Mesenteric fat pad (tissue), 1 donor: Measurements from ENCODE around the gene USP36. TPM values are rescaled to one million over a fixed set of nuclear protein-coding genes. Genes with fewer than 3 reads are reported as not detected.

Experiments
- DNase-seq: peaks from one replicate; pipeline ENCODE4 v3.0.0-alpha.2; 2020; ENCODE audit warnings: low spot score
- total RNA-seq: library from RNA; stranded (reverse); fragmentation: NEBNext Ultra II Directional; extraction: Animal tissue kit (Norgen Biotek cat#: 25700); gene quantifications from one replicate; pipeline ENCODE4 v1.2.1, GENCODE V29; 2021
- donor health status: DM: yes; HTN: yes; CAD: no.

USP36 gene
- total RNA-seq, 1 donor from 2014 or later: 93.9 TPM

DNA sequence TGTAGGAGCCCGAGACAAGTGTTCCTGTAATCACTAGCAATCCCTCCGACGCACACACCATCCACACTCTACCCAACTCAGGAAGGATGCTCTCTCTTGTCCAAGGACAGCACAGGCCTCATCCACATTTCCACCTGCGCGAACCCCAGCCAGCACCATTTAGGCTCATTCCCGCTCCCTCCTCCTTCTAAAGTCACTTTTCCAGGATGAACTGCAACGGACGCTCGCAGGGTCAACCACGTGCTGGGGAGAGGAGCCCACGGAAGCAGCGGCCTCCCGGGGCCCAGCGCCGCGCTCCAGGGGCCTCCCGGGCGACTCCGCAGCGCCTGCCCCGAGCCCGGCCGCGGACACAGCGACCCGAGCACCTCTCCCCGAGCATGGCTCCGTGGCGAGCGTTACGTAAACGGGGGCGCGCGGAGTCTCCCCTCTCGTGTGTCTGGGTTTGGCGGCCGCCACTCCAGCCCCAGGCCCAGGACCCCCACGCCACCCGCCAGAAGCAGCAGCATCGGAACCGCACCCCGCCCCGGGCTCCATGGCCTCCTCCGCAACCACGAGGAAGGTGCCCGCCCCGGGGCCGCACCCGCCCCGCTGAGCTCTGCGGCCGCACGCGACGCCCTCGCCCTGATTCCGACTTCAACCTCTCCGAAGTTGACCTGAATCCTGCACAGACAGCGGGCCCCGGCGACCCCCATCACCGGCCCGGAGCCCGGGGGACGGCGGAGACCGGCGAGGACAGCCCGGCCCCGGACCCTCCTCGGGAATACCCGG is 668 bp downstream of the USP36 start:
- no peak for DNase-seq

DNA sequence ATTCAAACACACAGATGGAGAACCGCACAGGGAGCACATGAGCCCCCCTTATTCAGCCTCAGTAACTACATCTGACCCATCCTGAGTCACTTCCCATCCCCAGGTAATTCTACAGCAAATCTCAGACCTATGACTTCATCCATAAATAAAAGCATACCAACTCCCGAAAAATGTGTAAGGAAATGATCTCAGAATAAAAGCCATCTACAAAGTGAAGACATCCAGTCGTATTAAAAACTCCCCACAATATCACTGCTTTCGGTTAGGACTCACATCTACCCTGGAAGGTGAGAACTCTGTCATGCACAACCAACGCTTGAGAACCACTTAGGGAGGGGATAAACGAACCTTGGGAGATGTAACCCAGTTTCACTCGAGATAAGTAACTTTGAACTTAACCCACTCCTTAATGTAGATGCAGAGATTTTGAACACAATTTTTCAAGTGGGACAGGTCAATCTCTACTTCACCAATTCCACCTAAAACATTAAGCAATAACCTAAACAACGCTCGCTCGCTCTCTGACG is 1.3 kb downstream of the USP36 start:
- no peak for DNase-seq

DNA sequence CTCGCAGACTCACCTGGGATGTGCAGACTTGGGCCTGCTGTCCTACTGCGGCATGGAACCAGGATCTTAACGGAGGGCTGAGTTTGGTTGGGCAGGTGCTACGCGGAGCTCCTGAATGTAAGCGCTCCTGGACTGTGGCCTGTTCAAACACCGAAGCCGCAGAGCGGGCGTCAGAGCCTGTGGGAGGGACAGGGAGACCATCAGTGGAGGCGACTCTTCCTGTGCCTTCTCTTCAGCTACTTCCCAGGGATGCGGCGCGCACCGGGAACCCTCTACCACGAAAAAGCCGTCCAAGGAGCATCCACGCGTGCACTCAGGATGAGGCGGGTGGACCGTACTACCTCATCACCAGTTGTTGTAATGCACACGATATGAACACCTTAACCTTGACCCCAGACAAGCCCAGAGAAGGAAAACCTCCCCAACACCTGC is 2.0 kb downstream of the USP36 start:
- no peak for DNase-seq

GRCh38 chr17:78836420-78837021 is 4.1 kb downstream of the USP36 start:
- no peak for DNase-seq

GRCh38 chr17:78834571-78834970 is 6.0 kb downstream of the USP36 start:
- no peak for DNase-seq

DNA sequence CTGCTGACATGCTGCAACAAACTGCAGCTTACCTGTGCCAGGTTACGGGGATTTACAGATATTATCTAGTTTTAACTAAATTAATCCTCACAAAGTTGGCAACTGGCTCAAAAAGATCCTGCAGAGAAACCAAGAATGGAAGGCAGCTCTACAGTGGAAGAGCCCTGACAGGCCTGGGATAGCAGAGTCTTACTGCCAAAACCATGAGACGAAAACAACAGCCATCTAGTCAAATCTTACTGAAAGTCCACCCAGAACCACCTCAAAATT is 8.1 kb downstream of the USP36 start:
- no peak for DNase-seq

DNA sequence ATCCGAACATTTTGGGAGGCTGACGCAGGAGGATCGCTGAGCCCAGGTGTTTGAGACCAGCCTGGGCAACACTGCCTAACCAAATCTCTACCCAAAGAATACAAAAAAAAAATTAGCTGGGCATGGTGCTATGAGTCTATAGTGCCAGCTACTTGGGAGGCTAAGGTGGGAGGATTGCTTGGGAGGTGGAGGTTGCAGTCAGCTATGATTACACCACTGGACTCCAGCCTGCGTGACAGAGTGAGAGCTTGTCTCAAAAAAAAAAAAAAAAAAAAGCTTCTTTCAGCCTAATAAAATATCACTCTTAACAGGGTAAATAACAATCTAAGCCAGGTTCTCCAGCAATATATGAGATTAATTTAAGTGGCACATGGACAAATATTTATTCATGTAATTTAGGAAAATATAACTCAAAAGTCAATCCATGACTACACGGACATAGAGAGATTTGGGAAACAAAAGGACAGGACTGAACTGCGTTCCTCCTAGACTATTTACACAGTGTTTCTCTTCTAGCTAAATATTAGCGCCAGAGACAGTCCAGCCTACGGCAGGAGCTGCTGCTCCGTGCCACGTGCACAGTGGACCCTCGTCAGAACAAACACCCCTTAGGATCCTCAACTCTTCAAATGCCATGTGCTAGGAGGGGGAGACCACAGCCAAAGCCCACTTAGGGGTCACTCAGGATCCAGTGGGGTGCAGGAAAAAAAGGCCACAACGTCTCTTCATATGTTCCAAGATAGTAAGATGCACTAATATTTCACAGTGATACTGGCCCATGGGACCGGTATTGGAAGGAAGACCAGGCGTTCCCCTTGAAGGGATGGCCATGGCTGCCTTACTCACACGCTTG is 8.7 kb downstream of the USP36 start:
- DNase-seq: no peak

DNA sequence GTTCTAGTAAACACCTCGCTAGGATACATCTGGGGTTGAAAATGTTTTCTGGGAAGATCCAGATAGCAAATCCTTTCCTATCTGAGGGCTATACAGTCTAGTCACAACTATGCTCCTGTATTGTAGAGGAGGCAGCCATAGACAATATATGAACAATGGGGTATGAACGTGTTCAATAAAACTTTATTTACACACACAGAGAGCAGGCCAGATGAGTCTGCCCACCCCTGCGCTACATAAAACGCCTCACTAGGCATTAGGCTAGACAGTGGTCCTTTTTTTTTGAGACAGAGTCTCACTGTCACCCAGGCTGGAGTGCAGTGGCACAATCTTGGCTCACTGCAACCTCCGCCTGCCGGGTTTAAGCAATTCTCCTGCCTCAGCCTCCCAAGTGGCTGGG is 11.1 kb downstream of the USP36 start:
- DNase-seq: no peak

DNA sequence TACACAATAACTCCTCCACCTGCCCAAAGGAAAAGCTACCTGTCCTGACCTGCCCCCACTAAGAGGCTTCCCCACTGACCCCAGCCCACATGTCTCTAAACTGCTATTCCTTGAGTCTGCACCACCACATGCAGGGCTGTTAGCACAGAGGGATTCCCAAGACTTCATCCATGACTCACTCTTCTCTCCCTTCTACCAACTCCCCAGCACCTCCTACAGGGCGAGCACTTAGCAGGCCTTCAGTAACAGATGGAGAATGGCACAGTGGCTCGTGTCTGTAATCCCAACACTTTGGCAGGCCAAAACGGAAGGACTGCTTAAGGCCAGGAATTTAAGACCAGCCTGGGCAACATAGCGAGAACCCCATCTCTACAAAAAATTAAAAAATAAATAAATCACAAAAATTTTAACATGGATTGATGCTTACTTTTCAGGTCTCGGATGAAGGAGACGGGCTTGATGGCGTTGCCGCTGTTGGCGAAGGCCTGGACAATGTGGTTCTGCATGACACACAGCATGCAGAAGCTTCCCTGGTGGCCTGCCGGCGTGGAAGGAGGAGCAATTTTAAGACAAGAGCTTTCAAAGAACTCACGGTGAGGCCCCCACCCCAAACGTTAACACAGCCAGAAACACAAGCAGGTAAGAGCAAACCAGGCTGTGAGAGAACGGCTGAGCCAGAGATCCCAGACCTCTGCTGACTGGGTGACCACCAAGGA is 12.0 kb downstream of the USP36 start:
- DNase-seq: no peak

GRCh38 chr17:78826836-78827509 is 13.6 kb downstream of the USP36 start:
- DNase-seq: no peak

- no peak for DNase-seq
These were observed 14.2 kb downstream of the USP36 start for GRCh38 chr17:78826421-78826820.

- no peak for DNase-seq
These were observed 14.9 kb downstream of the USP36 start for GRCh38 chr17:78825696-78826095.

GRCh38 chr17:78824240-78824639 is 16.4 kb downstream of the USP36 start:
- no peak for DNase-seq

DNA sequence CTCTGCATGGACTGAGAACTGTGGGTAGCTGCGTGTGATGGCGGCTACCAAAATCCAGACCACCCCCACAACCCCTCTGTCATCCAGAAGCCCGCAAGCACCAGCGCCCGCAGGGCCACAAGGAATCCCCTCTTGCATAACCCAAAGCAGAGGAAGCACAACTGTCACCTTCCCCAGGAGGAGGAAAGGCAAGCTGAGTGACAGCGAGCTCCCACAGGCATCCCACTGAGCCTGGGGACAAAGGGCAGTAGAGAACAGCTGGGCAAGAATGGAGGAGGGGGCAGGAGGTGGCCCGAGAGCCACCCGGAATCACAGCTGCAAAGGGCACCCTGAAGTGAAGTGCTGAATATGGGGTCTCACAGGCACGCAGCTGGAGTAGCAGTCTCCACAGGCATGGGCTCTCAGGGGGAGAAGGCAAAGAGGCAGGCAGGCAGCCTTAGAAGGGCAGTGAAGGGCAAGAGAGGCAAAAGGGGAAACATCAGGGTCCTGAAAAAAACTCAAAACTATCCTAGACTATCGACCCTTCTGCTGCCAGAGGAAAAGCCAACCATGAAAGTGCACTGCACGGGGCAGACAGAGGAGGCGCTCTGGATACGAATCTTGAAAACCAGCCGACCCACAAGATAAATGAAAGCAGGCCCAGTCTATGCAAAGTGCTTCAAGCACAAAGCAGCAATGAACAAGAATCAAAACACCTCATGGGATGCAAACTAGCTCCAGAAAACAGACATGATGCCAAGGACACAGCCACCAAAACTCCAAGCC is 17.1 kb downstream of the USP36 start:
- DNase-seq: no peak

DNA sequence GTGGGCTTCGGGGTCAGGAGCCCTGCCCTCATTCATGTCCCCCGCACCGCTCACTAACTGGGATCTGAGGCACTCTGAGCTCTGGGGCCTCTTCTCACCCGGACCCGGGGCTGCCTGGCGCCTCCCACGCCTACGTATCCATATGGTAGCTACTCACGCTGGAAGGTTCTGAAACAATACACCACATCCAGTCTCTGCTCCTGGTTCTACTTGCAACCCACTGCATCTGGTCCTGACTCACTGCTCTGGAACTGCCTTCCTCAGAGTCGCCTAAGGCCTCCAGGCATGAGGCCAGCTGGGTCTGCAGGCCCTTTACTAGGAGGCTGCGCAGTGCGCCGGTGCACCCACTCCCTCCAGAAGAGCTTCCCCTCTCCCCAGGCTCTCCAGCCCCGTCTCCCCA is 18.1 kb downstream of the USP36 start:
- DNase-seq: no peak

- DNase-seq: no peak
These were observed 18.7 kb downstream of the USP36 start for GRCh38 chr17:78821961-78822360.

DNA sequence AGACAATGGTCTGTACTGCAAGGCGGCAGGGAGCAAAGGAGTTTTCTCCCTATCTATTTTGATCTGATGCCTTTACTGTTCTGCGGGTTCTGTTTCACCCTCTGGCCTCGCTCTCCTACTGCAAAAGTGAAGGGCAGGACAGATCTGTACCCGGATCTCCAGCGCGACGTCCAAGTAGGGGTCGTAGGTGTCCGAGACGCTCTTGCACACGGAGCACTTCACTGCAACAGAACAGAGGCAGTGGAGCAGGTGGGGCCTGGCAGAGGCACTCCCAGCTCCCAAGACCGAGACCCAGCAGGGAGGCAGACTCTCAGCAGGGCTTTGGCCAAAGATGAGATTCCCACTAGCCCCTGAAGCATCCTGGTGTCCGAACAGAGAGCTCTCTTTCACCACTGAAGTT is 19.8 kb downstream of the USP36 start:
- no peak for DNase-seq

- DNase-seq: no peak
These were observed 20.5 kb downstream of the USP36 start for GRCh38 chr17:78819806-78820792.

GRCh38 chr17:78819402-78819801 is 21.2 kb downstream of the USP36 start:
- DNase-seq: no peak
